H9 (cell line): ENCODE results near the gene AAMP. TPM values are rescaled to one million over a fixed set of nuclear protein-coding genes. Genes with fewer than 3 reads are reported as not detected.

Experiments used
- DNase-seq: peaks from one replicate; pipeline ENCODE4 v3.0.0-alpha.2; 2017
- H2AFZ ChIP-seq: one replicate; pipeline ENCODE4 v1.6.1; 2013; ENCODE audit warnings: mild to moderate bottlenecking, low read length, control low read depth, moderate library complexity
- H2AK5ac ChIP-seq: 2 replicates; pipeline ENCODE4 v1.6.1; 2013; ENCODE audit warnings: low read length, control low read depth, mixed read lengths; ENCODE audit not compliant: insufficient read length
- H2BK120ac ChIP-seq: one replicate; pipeline ENCODE4 v1.6.1; 2013; ENCODE audit warnings: low read depth, mild to moderate bottlenecking, low read length, control low read depth, inconsistent platforms; ENCODE audit not compliant: poor library complexity, severe bottlenecking
- H2BK12ac ChIP-seq: 2 replicates; pipeline ENCODE4 v1.6.1; 2013; ENCODE audit warnings: low read length, control low read depth, mixed read lengths, low read depth; ENCODE audit not compliant: insufficient read length
- H2BK15ac ChIP-seq: 2 replicates; pipeline ENCODE4 v1.6.1; 2013; ENCODE audit warnings: low read depth, low read length, control low read depth
- H2BK20ac ChIP-seq: one replicate; pipeline ENCODE4 v1.6.1; 2013; ENCODE audit warnings: low read depth, mild to moderate bottlenecking, low read length, control low read depth, inconsistent platforms; ENCODE audit not compliant: poor library complexity, severe bottlenecking
- H2BK5ac ChIP-seq: 2 replicates; pipeline ENCODE4 v1.6.1; 2013; ENCODE audit warnings: low read length, control low read depth, mixed read lengths; ENCODE audit not compliant: insufficient read length
- H3K14ac ChIP-seq: 2 replicates; pipeline ENCODE4 v1.6.1; 2013; ENCODE audit warnings: low read length, control low read depth; ENCODE audit not compliant: insufficient read depth
- H3K18ac ChIP-seq: 2 replicates; pipeline ENCODE4 v1.6.1; 2013; ENCODE audit warnings: low read depth, mild to moderate bottlenecking, mixed read lengths, low read length, control low read depth; ENCODE audit not compliant: insufficient read length
- H3K23ac ChIP-seq: 2 replicates; pipeline ENCODE4 v1.6.1; 2013; ENCODE audit warnings: low read length, control low read depth, mixed read lengths, low read depth; ENCODE audit not compliant: insufficient read length
- H3K23me2 ChIP-seq: 2 replicates; pipeline ENCODE4 v1.6.1; 2013; ENCODE audit warnings: low read depth, mild to moderate bottlenecking, mixed read lengths, low read length, control low read depth; ENCODE audit not compliant: insufficient read length, poor library complexity, severe bottlenecking
- H3K27ac ChIP-seq: 2 replicates; pipeline ENCODE4 v1.5.1; 2013; ENCODE audit warnings: low read length, control low read depth, mixed read lengths, low read depth; ENCODE audit not compliant: insufficient read length
- H3K27me3 ChIP-seq: 2 replicates; pipeline ENCODE4 v1.6.1; 2013; ENCODE audit warnings: low read length, control low read depth, inconsistent platforms; ENCODE audit not compliant: insufficient read depth
- H3K4ac ChIP-seq: 2 replicates; pipeline ENCODE4 v1.6.1; 2013; ENCODE audit warnings: low read depth, mild to moderate bottlenecking, control low read depth, inconsistent platforms, low read length, moderate library complexity
- H3K4me1 ChIP-seq: 2 replicates; pipeline ENCODE4 v1.6.1; 2013; ENCODE audit warnings: low read length, control low read depth, inconsistent platforms; ENCODE audit not compliant: insufficient read depth
- H3K4me2 ChIP-seq: 2 replicates; pipeline ENCODE4 v1.6.1; 2013; ENCODE audit warnings: low read length, control low read depth, mixed read lengths; ENCODE audit not compliant: insufficient read length, insufficient read depth
- H3K56ac ChIP-seq: 2 replicates; pipeline ENCODE4 v1.6.1; 2013; ENCODE audit warnings: low read depth, mild to moderate bottlenecking, mixed read lengths, low read length, control low read depth; ENCODE audit not compliant: insufficient read length
- H3K79me1 ChIP-seq: 2 replicates; pipeline ENCODE4 v1.6.1; 2013; ENCODE audit warnings: low read depth, mild to moderate bottlenecking, moderate library complexity, low read length, control low read depth, inconsistent platforms; ENCODE audit not compliant: insufficient read depth, poor library complexity, severe bottlenecking
- H3K79me2 ChIP-seq: 2 replicates; pipeline ENCODE4 v1.6.1; 2013; ENCODE audit warnings: low read length, control low read depth, inconsistent platforms; ENCODE audit not compliant: insufficient read depth
- H3K9ac ChIP-seq: 2 replicates; pipeline ENCODE4 v1.6.1; 2013; ENCODE audit warnings: low read length, control low read depth, mixed read lengths; ENCODE audit not compliant: insufficient read length; ENCODE audit errors: extremely low read depth
- H3K9me3 ChIP-seq: one replicate; pipeline ENCODE4 v1.6.1; 2013; ENCODE audit warnings: low read depth, low read length, inconsistent platforms; ENCODE audit not compliant: control insufficient read depth
- H3T11ph ChIP-seq: one replicate; pipeline ENCODE4 v1.6.1; 2013; ENCODE audit warnings: mild to moderate bottlenecking, low read length, control low read depth, inconsistent platforms
- H4K20me1 ChIP-seq: one replicate; pipeline ENCODE4 v1.6.1; 2013; ENCODE audit not compliant: control insufficient read depth, insufficient read length, insufficient read depth
- H4K5ac ChIP-seq: 2 replicates; pipeline ENCODE4 v1.6.1; 2013; ENCODE audit warnings: low read depth, mild to moderate bottlenecking, mixed read lengths, low read length, control low read depth; ENCODE audit not compliant: insufficient read length
- H4K8ac ChIP-seq: replicated peaks from 2 replicates; pipeline ENCODE4 v1.6.1; 2013; ENCODE audit warnings: low read length, control low read depth, mixed read lengths, low read depth; ENCODE audit not compliant: insufficient read length
- H4K91ac ChIP-seq: 2 replicates; pipeline ENCODE4 v1.6.1; 2013; ENCODE audit warnings: low read depth, mild to moderate bottlenecking, moderate library complexity, mixed read lengths, low read length, control low read depth; ENCODE audit not compliant: insufficient read length
- H3K27ac Mint-ChIP-seq, 3 experiments: 2 replicates in 2 of 3; 3 replicates in 1 of 3; pipeline ENCODE4 v1.8.0; 2020 to 2021; ENCODE audit warnings: mixed read lengths in 3 of 3, mild to moderate bottlenecking in 1 of 3, moderate library complexity in 1 of 3
- H3K27me3 Mint-ChIP-seq: 2 replicates; pipeline ENCODE4 v1.8.0; 2021; ENCODE audit warnings: low read depth, mild to moderate bottlenecking, moderate library complexity, mixed read lengths
- H3K36me3 Mint-ChIP-seq, 3 experiments: 2 replicates in 2 of 3; 3 replicates in 1 of 3; pipeline ENCODE4 v1.8.0; 2020 to 2021; ENCODE audit warnings: low read depth in 3 of 3, mixed read lengths in 3 of 3; ENCODE audit not compliant: insufficient read depth in 1 of 3
- H3K4me1 Mint-ChIP-seq, 2 experiments: 2 replicates each; pipeline ENCODE4 v1.8.0; 2020; ENCODE audit warnings: mixed read lengths in 2 of 2
- H3K4me3 Mint-ChIP-seq, 2 experiments: 2 replicates in 1 of 2; 3 replicates in 1 of 2; pipeline ENCODE4 v1.8.0; 2020 to 2021; ENCODE audit warnings: mild to moderate bottlenecking in 2 of 2, mixed read lengths in 2 of 2, moderate library complexity in 1 of 2
- H3K9me3 Mint-ChIP-seq, 2 experiments: 2 replicates in 1 of 2; 3 replicates in 1 of 2; pipeline ENCODE4 v1.8.0; 2020; ENCODE audit warnings: mild to moderate bottlenecking in 2 of 2, mixed read lengths in 2 of 2, moderate library complexity in 1 of 2
- CTCF ChIP-seq: fragments of 200-600 bp; sonication (generic); conservative IDR thresholded peaks from 3 replicates; pipeline ENCODE4 v1.8.0; 2021; ENCODE audit warnings: antibody characterized with exemption, mild to moderate bottlenecking
- WGBS: extraction: QIAGEN DNeasy Blood & Tissue Kit; methylation state at CpG from one replicate; pipeline ENCODE4 v1.1.7; 2013; ENCODE audit warnings: missing lambda C conversion rate, low lambda C conversion rate, mixed read lengths; ENCODE audit not compliant: insufficient read length; ENCODE audit errors: extremely low coverage; 5-methylcytosine and 5-hydroxymethylcytosine counted together
- total RNA-seq: library from RNA; stranded (reverse); gene quantifications from 2 replicates; pipeline ENCODE4 v1.2.1, GENCODE V29; 2021

AAMP gene
- total RNA-seq, 1 experiment from 2014 or later: 103 TPM

GRCh38 chr2:218224186-218224585 lies 45.8 kb downstream of the AAMP start:
- no peak overlapping the region for H3K4ac ChIP-seq
- no peak overlapping the region for H2BK5ac ChIP-seq
- H3K4me2 ChIP-seq: no peak overlapping the region
- H2AK5ac ChIP-seq: no peak overlapping the region
- no peak overlapping the region for H2BK20ac ChIP-seq
- no peak overlapping the region for H3K56ac ChIP-seq
- H4K5ac ChIP-seq: no peak overlapping the region
- H4K91ac ChIP-seq: no peak overlapping the region
- no peak overlapping the region for H3K14ac ChIP-seq
- Mint-ChIP-seq H3K27ac (peak overlapping the region in 1 of 3 experiments; percentile 15; a peak in 1 of 7 replicates), H3K9me3 (no peaks in the 10 kb centered on the region), H3K4me1 (peaks cover 11 to 12% of the 10 kb centered on the region in 2 experiments), H3K27me3 (no peaks in the 10 kb centered on the region), H3K36me3 (peaks cover 10 to 63% (median 61%) of the 10 kb centered on the region in 3 experiments; a peak in 5 of 7 replicates), H3K4me3 (no peak overlapping the region)
- no peak overlapping the region for H2AFZ ChIP-seq
- H3K23ac ChIP-seq: no peak overlapping the region
- no peaks in the 10 kb centered on the region for H3K9me3 ChIP-seq
- no peak overlapping the region for H2BK120ac ChIP-seq
- H2BK12ac ChIP-seq: no peak overlapping the region
- peaks cover 35% of the 10 kb centered on the region for H3K79me2 ChIP-seq
- no peak overlapping the region for H3T11ph ChIP-seq
- WGBS: no CpG with 5 or more reads among the region's 1 CpG
- TF ChIP-seq CTCF: no peak
- H3K27me3 ChIP-seq: no peaks in the 10 kb centered on the region
- H4K8ac ChIP-seq: no peak overlapping the region
- no peak overlapping the region for H3K18ac ChIP-seq
- no peaks in the 10 kb centered on the region for H3K23me2 ChIP-seq
- H3K27ac ChIP-seq: no peak overlapping the region
- H3K79me1 ChIP-seq: peaks cover 17% of the 10 kb centered on the region
- no peaks in the 10 kb centered on the region for H4K20me1 ChIP-seq
- no peak overlapping the region for H2BK15ac ChIP-seq
- 0 out of 2 replicates have a peak, but pooled peaks cover 3% of the 10 kb centered on the region for H3K4me1 ChIP-seq
- DNase-seq: no peak
- no peak overlapping the region for H3K9ac ChIP-seq
